K562 (cell line): ENCODE measurements around the gene CNOT1. TPM values are rescaled to one million over a fixed set of nuclear protein-coding genes. Genes with fewer than 3 reads are reported as not detected.

Experiments used
- ATAC-seq: fragments of 200-7000 bp; cut with Tn5 transposase; 3 replicates; pipeline ENCODE4 v1.9.1; 2020; ENCODE audit warnings: moderate library complexity
- BruUV-seq: library from RNA; stranded (reverse); fragments of 400-500 nt; replicated peaks from 2 replicates; lab custom pipeline; 2021; lab: Mats Ljungman, UMichigan
- CTCF ChIA-PET: fragments of 300-600 bp; formaldehyde crosslinking; extraction: SDS; loops from one replicate; lab custom pipeline; 2021; ENCODE audit warnings: low intra/inter-chr PET ratio; lab: Yijun Ruan, JAX
- POLR2A ChIA-PET: fragments of 300-600, 350-650 bp; sonication (Branson Sonifier 250); formaldehyde crosslinking; extraction: SDS; loops from one replicate; lab custom pipeline; 2021; ENCODE audit warnings: antibody characterized with exemption, inconsistent platforms; lab: Yijun Ruan, JAX
- DNase-seq, 4 experiments: peaks; one replicate each; pipeline versions ENCODE4 v3.0.0 to v3.0.0-alpha.2; 2011 to 2018; ENCODE audit warnings: low spot score in 3 of 4, mixed read lengths in 3 of 4; ENCODE audit errors: extremely low read depth in 1 of 4
- FAIRE-seq: peaks from 2 replicates; lab custom pipeline; 2011; peaks lifted over from hg19 to GRCh38; lab: Jason Lieb, UNC
- H2AFZ ChIP-seq: 2 replicates; pipeline ENCODE4 v1.6.0; 2011; ENCODE audit warnings: low read depth, low read length, control low read depth, inconsistent platforms
- H3K27ac ChIP-seq: fragments of 200-600 bp; 3 replicates; pipeline ENCODE4 v1.8.0; 2011; ENCODE audit warnings: low read depth, mild to moderate bottlenecking, control low read depth, inconsistent platforms, low read length, moderate library complexity, mixed read lengths; ENCODE audit errors: extremely low read depth
- H3K27me3 ChIP-seq, 2 experiments: fragments of 300-600 bp in 1 of 2; 2 replicates in 1 of 2; 3 replicates in 1 of 2; pipeline versions ENCODE4 v1.6.0 to v1.8.0; 2011; ENCODE audit warnings: inconsistent platforms in 2 of 2, low read length in 2 of 2, mild to moderate bottlenecking in 1 of 2, mixed read lengths in 1 of 2, moderate library complexity in 1 of 2; ENCODE audit not compliant: control insufficient read depth in 2 of 2, insufficient read depth in 2 of 2
- H3K36me3 ChIP-seq: fragments of 300-600 bp; 3 replicates; pipeline ENCODE4 v1.8.0; 2011; ENCODE audit warnings: mild to moderate bottlenecking, low read length, inconsistent platforms; ENCODE audit not compliant: control insufficient read depth, insufficient read depth
- H3K4me1 ChIP-seq, 2 experiments: fragments of 200-600 bp in 1 of 2; replicated peaks in 1 of 2; 2 replicates in 1 of 2; 3 replicates in 1 of 2; pipeline versions ENCODE4 v1.5.1 to v1.8.0; 2011; ENCODE audit warnings: inconsistent platforms in 2 of 2, low read length in 2 of 2, mild to moderate bottlenecking in 1 of 2, mixed read lengths in 1 of 2, moderate library complexity in 1 of 2; ENCODE audit not compliant: control insufficient read depth in 2 of 2, insufficient read depth in 2 of 2
- H3K4me2 ChIP-seq: 2 replicates; pipeline ENCODE4 v1.6.1; 2011; ENCODE audit warnings: low read length, control low read depth, inconsistent platforms, mixed read lengths; ENCODE audit not compliant: insufficient read depth
- H3K4me3 ChIP-seq: fragments of 200-600 bp; sonication (generic), shearing (Covaris generic); 2 replicates; pipeline ENCODE4 v1.5.1; 2016; ENCODE audit warnings: control low read depth, inconsistent platforms
- H3K79me2 ChIP-seq: fragments of 200-600 bp; 3 replicates; pipeline ENCODE4 v1.8.0; 2011; ENCODE audit warnings: low read length, inconsistent platforms; ENCODE audit not compliant: control insufficient read depth, insufficient read depth
- H3K9ac ChIP-seq, 2 experiments: 2 replicates each; pipeline versions ENCODE4 v1.6.0 to v1.6.1; 2011; ENCODE audit warnings: low read depth in 2 of 2, low read length in 2 of 2, control low read depth in 1 of 2, inconsistent platforms in 1 of 2, mild to moderate bottlenecking in 1 of 2, mixed read lengths in 1 of 2; ENCODE audit not compliant: insufficient read depth in 1 of 2
- H3K9me1 ChIP-seq: one replicate; pipeline ENCODE4 v1.6.0; 2011; ENCODE audit warnings: inconsistent platforms, mild to moderate bottlenecking, low read length, moderate library complexity; ENCODE audit not compliant: control insufficient read depth, insufficient read depth
- H3K9me3 ChIP-seq: replicated peaks from 2 replicates; pipeline ENCODE4 v1.5.1; 2011; ENCODE audit warnings: low read depth, low read length, inconsistent platforms; ENCODE audit not compliant: control insufficient read depth, insufficient read depth
- H4K20me1 ChIP-seq: replicated peaks from 2 replicates; pipeline ENCODE4 v1.6.1; 2011; ENCODE audit warnings: low read length, inconsistent platforms, mixed read lengths; ENCODE audit not compliant: control insufficient read depth, insufficient read depth
- EP400 ChIP-seq: fragments of 450-650 bp; IDR thresholded peaks from 2 replicates; pipeline ENCODE4 v1.6.1; 2017; ENCODE audit warnings: antibody characterized with exemption, mild to moderate bottlenecking, moderate library complexity
- FOXA1 ChIP-seq: fragments of 450-650 bp; IDR thresholded peaks from 2 replicates; pipeline ENCODE4 v1.6.1; 2016; ENCODE audit warnings: mild to moderate bottlenecking, borderline replicate concordance
- HMGN3 ChIP-seq: IDR thresholded peaks from 2 replicates; pipeline ENCODE4 v1.6.1; 2011; ENCODE audit warnings: borderline replicate concordance, low read depth, mild to moderate bottlenecking, mixed read lengths, low read length; ENCODE audit not compliant: insufficient read length; ENCODE audit errors: extremely low read depth
- PML ChIP-seq: IDR thresholded peaks from 2 replicates; pipeline ENCODE4 v1.6.1; 2012; ENCODE audit warnings: low read length, inconsistent platforms
- POLR2H ChIP-seq: IDR thresholded peaks from 2 replicates; pipeline ENCODE4 v1.6.1; 2016; ENCODE audit warnings: missing genetic modification characterization, low read depth, mild to moderate bottlenecking, control low read depth, missing compliant biosample characterization, moderate library complexity
- PTTG1 ChIP-seq: fragments of 450-650 bp; IDR thresholded peaks from 2 replicates; pipeline ENCODE4 v1.6.1; 2016; ENCODE audit warnings: low read depth, mild to moderate bottlenecking, missing genetic modification characterization, missing compliant biosample characterization
- RERE ChIP-seq: sonication (generic); formaldehyde crosslinking; IDR thresholded peaks from 2 replicates; pipeline ENCODE4 v1.8.0; 2023; ENCODE audit warnings: missing genetic modification reagents, mild to moderate bottlenecking, borderline replicate concordance
- SRSF9 ChIP-seq: fragments of 200-400 bp; formaldehyde crosslinking; IDR thresholded peaks from 2 replicates; pipeline ENCODE4 v1.6.1; 2017; ENCODE audit warnings: low read depth, low read length, borderline replicate concordance
- TSC22D4 ChIP-seq: fragments of 450-650 bp; IDR thresholded peaks from 2 replicates; pipeline ENCODE4 v1.6.1; 2016; ENCODE audit warnings: missing genetic modification characterization, missing biosample characterization, control low read depth
- ZBTB17 ChIP-seq: fragments of 450-650 bp; formaldehyde crosslinking; IDR thresholded peaks from 2 replicates; pipeline ENCODE4 v1.4.0; 2020; ENCODE audit warnings: mild to moderate bottlenecking
- ZNF707 ChIP-seq: fragments of 250-450 bp; sonication (Bioruptor Pico); conservative IDR thresholded peaks from 2 replicates; pipeline ENCODE4 v1.8.0; 2022; ENCODE audit warnings: inconsistent platforms, mild to moderate bottlenecking, moderate library complexity
- WGBS: fragments of 100-300 bp; shearing (Covaris generic); methylation state at CpG from one replicate; pipeline ENCODE4 v1.1.6; 2016; ENCODE audit warnings: low coverage, mixed read lengths; ENCODE audit not compliant: insufficient coverage; ENCODE audit errors: missing lambda C conversion rate; 5-methylcytosine and 5-hydroxymethylcytosine counted together
- in situ Hi-C: fragments of 300-500 bp; cut with MboI; formaldehyde crosslinking; loops from 4 replicates; pipeline ENCODE4 v1.15.0; 2018; ENCODE audit warnings: inconsistent platforms, mixed read lengths
- intact Hi-C: fragments of 100-400 bp; cut with micrococcal nuclease; formaldehyde crosslinking; loops from 2 replicates; pipeline ENCODE4 v1.14.2; 2022
- polyA plus RNA-seq, 8 experiments: library from polyadenylated mRNA; depleted of rRNA in 4 of 8; stranded (reverse) in 5 of 8; unstranded in 3 of 8; fragments of >200 nt; fragmentation: Nextera tagmentation in 2 of 8; fragmentation: Illumina TruSeq in 1 of 8; extraction: Ambion mirVana in 2 of 8; extraction: Trizol in 1 of 8; gene quantifications; 2 replicates each; pipeline versions ENCODE4 v1.2.1 to v1.2.3, GENCODE V29; 2011 to 2014; ENCODE audit warnings: inconsistent platforms in 1 of 8, missing spikeins in 1 of 8
- total RNA-seq, 7 experiments: library from RNA; depleted of rRNA in 6 of 7; stranded (reverse); fragments of >200 nt in 6 of 7; fragmentation: Illumina TruSeq in 2 of 7; extraction: Trizol in 2 of 7; gene quantifications; 2 replicates each; pipeline versions ENCODE4 v1.2.1 to v1.2.3, GENCODE V29; 2011 to 2021; ENCODE audit warnings: low replicate concordance in 1 of 7

Gene CNOT1
- total and polyA plus RNA-seq, 9 of the 15 experiments (the other 6 are each of a cell fraction or from before 2014, with no cell fraction given), result 110 to 270 (median 220) TPM

DNA sequence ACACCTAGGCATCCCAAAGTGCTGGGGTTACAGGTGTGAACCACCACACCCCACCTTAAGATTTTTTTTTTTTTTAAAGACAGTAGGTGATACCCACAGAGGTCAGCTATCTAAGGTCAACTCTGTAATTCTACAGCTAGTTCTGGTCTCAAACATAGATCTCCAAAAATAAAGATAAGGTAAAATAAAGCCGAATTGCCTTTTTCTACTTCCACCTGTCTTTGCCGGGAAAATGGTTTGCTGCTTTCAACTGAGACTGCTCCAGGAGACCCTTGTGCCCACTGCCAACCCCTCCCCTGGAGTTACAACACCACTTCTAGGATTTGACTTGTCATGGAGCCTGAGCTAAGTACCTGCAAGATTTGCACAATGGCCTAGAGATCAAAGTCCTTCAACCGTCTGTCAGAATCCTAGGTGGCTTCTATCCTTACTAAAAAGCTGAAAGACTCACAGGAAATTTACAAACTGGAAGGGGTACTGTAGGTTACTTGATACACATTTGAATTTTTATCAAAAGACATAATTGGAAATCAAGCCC lies 4.7 kb upstream of the CNOT1 start:
- no peak overlapping the region for H3K4me2 ChIP-seq
- in situ Hi-C loops, result no loop called here
- no peak for ATAC-seq
- H3K9me3 ChIP-seq, result no peaks in the 10 kb centered on the region
- intact Hi-C loops, result loop anchor here (2.0 kb wide), 1 partner anchor 122 kb away; no protein-coding TSS in a partner anchor
- BruUV-seq, result no TSS peak
- no peaks in the 10 kb centered on the region for H4K20me1 ChIP-seq
- peaks cover 4% of the 10 kb centered on the region for H3K79me2 ChIP-seq
- ChIA-PET CTCF (no interaction called here), POLR2A (no interaction called here)
- H3K27ac ChIP-seq, result no peak overlapping the region
- H3K4me1 ChIP-seq, result no peaks in the 10 kb centered on the region; a peak in 2 of 5 replicates
- no peaks in the 10 kb centered on the region for H3K27me3 ChIP-seq
- TF ChIP-seq RERE (no peak), PML (no peak), FOXA1 (no peak), TSC22D4 (tag) (no peak), SRSF9 (no peak), PTTG1 (no peak), ZNF707 (no peak), HMGN3 (no peak), EP400 (no peak), ZBTB17 (CRISPR knock-in tag) (no peak), POLR2H (tag) (no peak)
- no peak for FAIRE-seq
- H3K4me3 ChIP-seq, result no peak overlapping the region
- 15% methylated on average over 3 of the region's 3 CpGs for WGBS
- H3K9me1 ChIP-seq, result no peaks in the 10 kb centered on the region
- H3K36me3 ChIP-seq, result no peaks in the 10 kb centered on the region
- no peak overlapping the region for H2AFZ ChIP-seq
- no peak for DNase-seq
- peak overlapping the region in 1 of 2 experiments; percentile 55; a peak in 1 of 4 replicates for H3K9ac ChIP-seq
